Measurements from ENCODE around the gene NXPH1.

Gene NXPH1

DNA sequence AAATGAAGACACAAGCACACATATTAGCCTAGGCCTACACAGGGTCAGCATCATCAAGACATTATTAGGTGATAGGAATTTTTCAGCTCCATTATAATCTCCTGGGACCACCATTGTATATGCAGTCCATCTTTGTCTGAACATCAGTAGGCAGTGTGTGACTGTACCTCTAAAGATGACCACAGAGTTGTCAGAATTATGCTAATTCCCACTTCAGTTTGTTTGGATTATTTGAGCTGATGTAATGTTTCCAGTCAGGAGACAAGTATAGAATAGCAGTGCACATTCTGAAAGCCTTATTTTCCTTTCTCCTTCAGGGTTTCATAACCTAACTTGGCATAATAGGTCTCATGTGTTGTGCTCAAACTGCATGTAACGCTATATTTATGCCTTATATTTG, 306.4 kb downstream of the NXPH1 start:
- DNase-seq: peak; percentile 30

DNA sequence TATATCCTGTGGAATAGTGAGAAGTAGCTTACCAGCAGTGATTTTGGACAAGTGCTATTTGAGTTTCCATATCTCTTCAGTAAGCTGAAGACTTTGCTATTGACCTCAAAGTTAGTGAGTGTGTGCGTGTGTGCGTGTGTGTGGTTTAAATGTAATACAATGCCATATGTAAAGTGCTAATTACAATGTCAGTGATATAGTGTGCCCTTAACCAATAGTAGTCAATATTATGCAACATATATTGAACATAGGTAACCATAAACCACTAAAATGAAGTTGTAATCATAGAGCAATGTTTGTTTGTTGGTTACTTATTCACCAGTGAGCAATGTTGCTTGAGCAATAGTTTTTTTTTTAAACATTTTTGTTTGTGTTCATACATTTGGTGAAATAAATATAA, 309.4 kb downstream of the NXPH1 start:
- no peak for DNase-seq

- DNase-seq: no peak
Observed at GRCh38 chr7:8747338-8747737, 313.9 kb downstream of the NXPH1 start.

GRCh38 chr7:8751557-8752231, 318.3 kb downstream of the NXPH1 start:
- DNase-seq: peak; percentile 89

- DNase-seq: no peak
Observed at GRCh38 chr7:8753355-8753754, 319.9 kb downstream of the NXPH1 start.

- DNase-seq: no peak
Observed at GRCh38 chr7:8761731-8762130, 328.3 kb downstream of the NXPH1 start.

DNA sequence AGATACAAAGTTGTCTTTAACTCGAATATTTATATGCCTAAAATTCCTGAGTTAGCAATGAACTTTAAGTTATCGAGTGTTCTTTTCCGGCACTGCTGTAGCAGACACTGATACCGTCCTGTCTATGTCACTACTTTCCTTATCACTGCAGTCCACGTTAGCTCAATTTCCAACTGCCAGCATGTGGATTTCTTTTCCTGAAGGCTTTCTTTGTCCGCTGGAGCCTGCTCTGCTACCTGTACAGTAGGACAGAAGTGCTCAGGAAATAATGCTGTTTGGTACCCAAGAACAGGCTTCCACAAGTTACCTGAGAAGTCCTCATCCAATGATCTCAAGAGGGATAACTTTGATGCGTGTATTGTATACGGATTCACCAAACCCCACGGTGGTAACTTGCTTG, 329.4 kb downstream of the NXPH1 start:
- DNase-seq: no peak

- DNase-seq: no peak
Observed at GRCh38 chr7:8765374-8765773, 332.0 kb downstream of the NXPH1 start.

DNA sequence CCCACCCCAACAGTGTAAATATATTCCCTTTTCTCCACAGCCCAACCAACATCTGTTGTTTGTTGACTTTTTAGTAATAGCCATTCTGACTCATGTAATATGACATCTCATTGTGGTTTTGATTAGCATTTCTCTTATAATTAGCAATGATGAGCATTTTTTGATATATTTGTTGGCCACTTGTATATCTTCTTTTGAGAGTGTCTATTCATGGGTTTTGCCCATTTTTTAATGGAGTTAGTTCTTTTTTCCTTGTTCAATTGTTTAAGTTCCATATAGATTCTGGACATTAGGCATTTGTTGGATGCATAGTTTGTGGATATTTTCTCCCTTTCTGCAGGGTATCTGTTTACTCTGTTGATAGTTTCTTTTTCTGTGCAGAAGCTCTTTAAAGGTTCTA, 340.1 kb downstream of the NXPH1 start:
- DNase-seq: no peak

DNA sequence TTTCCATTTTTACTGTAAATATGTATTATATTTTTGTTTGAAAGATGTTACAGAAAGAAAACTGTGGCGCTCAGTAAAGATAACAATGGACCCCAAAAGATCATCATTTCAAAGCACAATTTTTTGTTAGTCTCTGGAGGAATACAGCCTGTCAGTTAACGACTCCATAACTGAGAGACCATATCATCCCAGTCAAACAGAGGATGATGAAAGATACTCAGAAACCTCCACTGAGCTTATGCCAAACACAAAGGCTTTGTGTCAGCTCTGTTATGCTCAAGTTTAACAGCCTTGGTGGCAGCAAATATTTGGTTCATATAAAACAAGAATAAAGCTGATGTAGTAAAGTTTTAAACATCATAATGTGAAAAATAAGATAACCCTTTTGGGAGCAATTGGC, 345.1 kb downstream of the NXPH1 start:
- DNase-seq: no peak

DNA sequence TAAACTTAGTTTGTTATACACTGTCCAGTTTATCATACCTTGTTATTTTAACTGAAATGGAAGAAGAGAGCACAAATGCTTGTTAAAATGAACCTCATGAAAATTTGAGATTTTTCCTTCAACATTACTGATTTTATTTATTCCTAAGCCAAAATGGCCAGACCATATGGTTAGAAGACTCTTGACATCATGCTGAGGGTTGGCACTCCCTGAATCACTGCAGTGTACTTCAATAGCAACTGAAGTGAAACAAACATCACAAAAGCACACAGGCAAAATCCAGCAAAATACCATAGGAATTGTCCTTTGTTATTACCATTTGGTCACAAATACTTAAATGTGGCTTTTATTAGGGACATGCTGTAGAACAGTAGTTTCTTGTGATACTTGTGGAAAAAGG, 347.8 kb downstream of the NXPH1 start:
- DNase-seq: no peak

GRCh38 chr7:8783229-8783628, 349.8 kb downstream of the NXPH1 start:
- no peak for DNase-seq

DNA sequence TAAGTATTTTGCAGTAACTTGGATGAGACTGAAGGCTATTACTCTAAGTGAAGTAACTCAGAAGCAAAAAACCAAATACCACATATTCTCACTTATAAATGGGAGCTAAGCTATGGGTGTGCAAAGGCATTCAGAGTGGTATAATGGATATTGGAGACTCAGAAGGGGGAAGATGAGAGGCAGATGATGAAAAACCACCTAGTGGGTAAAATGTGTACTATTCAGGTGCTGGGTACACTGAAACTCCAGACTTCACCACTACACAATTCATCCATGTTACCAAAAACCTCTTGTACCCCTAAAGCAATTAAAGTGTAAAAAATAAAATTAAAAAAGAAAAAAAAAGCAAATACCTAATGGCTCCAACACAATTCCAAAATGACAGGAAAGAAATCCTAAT, 351.7 kb downstream of the NXPH1 start:
- no peak for DNase-seq

DNA sequence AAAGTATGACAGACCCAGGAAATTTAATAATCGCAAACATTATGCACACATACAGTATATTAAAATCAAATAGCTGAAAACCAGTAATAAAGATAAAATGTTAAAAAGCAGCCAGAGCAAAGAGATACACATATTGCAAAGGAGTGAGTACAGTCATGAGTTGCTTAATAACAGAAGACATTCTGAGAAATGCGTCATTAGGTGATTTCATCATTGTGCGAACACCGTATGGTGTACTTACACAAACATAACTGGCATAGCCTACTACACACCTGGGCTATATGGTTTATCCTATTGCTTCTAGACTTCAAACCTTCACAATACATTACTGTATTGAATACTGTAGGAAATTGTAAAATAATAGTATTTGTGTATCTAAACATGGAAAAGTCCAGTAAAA, 367.6 kb downstream of the NXPH1 start:
- DNase-seq: no peak
